HFF-Myc (cell line): ENCODE results near the gene FXN.

Experiments
- DNase-seq: peaks from one replicate; pipeline ENCODE4 v3.0.0-alpha.2; 2011; ENCODE audit warnings: low read depth; ENCODE audit errors: extremely low read depth
- H3K4me3 ChIP-seq: replicated peaks from 2 replicates; pipeline ENCODE4 v1.5.1; 2011; ENCODE audit warnings: low read depth, mild to moderate bottlenecking, control low read depth, low read length
- CTCF ChIP-seq: IDR thresholded peaks from 2 replicates; pipeline ENCODE4 v1.5.1; 2012; ENCODE audit warnings: mild to moderate bottlenecking, low read depth, low read length, control low read depth; ENCODE audit errors: missing control alignments

Gene FXN

DNA sequence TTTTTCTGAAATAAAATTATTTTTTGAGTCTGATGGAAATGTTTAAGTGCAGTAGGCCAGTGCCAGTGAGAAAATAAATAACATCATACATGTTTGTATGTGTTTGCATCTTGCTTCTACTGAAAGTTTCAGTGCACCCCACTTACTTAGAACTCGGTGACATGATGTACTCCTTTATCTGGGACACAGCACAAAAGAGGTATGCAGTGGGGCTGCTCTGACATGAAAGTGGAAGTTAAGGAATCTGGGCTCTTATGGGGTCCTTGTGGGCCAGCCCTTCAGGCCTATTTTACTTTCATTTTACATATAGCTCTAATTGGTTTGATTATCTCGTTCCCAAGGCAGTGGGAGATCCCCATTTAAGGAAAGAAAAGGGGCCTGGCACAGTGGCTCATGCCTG lies 39.2 kb downstream of the FXN start:
- H3K4me3 ChIP-seq: no peak overlapping the region
- no peak for TF ChIP-seq CTCF
- DNase-seq: no peak

- H3K4me3 ChIP-seq: no peak overlapping the region
- no peak for DNase-seq
- no peak for TF ChIP-seq CTCF
These were observed 41.0 kb downstream of the FXN start for GRCh38 chr9:69076550-69076949.

DNA sequence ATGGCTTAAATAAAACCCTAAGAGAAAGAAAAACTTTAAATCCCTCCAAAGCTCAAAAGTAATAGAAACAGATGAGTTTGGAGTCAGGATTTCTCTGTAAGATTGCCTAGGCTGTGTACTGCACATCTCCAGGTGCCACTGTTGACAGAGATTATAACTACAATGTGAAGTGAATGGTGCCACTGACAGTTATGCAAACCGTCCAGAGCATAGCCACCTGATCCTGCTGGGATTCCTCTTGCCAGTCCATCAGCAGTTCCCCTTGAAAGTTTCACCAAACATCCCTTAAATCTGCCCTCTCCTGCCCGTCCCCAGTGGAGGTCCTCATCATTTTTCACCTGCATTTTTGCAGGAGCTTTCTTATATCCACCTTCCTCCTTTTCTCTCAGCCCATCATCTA lies 42.5 kb downstream of the FXN start:
- no peak for TF ChIP-seq CTCF
- H3K4me3 ChIP-seq: no peak overlapping the region

DNA sequence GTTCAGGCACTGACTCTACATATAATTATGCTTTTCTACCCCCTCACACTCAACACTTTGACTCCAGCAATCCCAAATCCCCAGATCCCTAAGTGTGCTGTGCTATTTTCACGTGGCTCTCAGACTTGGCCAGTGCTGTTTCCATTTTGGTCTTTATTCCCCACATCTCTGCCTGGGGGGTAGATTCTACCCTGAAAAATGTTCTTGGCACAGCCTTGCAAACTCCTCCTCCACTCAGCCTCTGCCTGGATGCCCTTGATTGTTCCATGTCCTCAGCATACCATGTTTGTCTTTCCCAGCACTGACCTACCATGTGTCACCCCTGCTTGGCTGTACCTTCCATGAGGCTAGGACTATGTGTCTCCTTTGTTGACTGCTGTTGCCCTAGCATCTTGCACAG lies 43.0 kb downstream of the FXN start:
- DNase-seq: no peak
- no peak overlapping the region for H3K4me3 ChIP-seq
- no peak for TF ChIP-seq CTCF

More for the DNA sequence above, 42.5 kb downstream of the FXN start:
- no peak for DNase-seq

GRCh38 chr9:69079186-69079585 lies 43.6 kb downstream of the FXN start:
- DNase-seq: no peak

GRCh38 chr9:69081261-69081660 lies 45.7 kb downstream of the FXN start:
- no peak for TF ChIP-seq CTCF
- no peak overlapping the region for H3K4me3 ChIP-seq
- no peak for DNase-seq

More at GRCh38 chr9:69079186-69079585, 43.6 kb downstream of the FXN start:
- TF ChIP-seq CTCF: no peak
- H3K4me3 ChIP-seq: no peak overlapping the region

- TF ChIP-seq CTCF: no peak
- no peak overlapping the region for H3K4me3 ChIP-seq
- no peak for DNase-seq
These were observed 47.8 kb downstream of the FXN start for GRCh38 chr9:69083321-69083720.
